Activated naive CD8-positive, alpha-beta T cell treated with anti-CD3 and anti-CD28 coated beads, Interleukin-2, amount 50 U/mL, for 24 hours (primary cell): ENCODE data around the gene ADCY5.

Experiments
- ATAC-seq: fragments of 150-1000 bp; cut with Tn5 transposase; one replicate; pipeline ENCODE4 v1.10.0; 2021
- DNase-seq: peaks from one replicate; pipeline ENCODE4 v3.0.0; 2021
- H3K27ac Mint-ChIP-seq: one replicate; pipeline ENCODE4 v1.8.0; 2021; ENCODE audit warnings: mild to moderate bottlenecking, mixed read lengths
- H3K27me3 Mint-ChIP-seq: one replicate; pipeline ENCODE4 v1.8.0; 2021; ENCODE audit warnings: mixed read lengths
- H3K36me3 Mint-ChIP-seq: one replicate; pipeline ENCODE4 v1.8.0; 2021; ENCODE audit warnings: low read depth, mixed read lengths
- H3K4me1 Mint-ChIP-seq: one replicate; pipeline ENCODE4 v1.8.0; 2021; ENCODE audit warnings: mixed read lengths
- H3K4me3 Mint-ChIP-seq: one replicate; pipeline ENCODE4 v1.8.0; 2021; ENCODE audit warnings: mild to moderate bottlenecking, moderate library complexity, mixed read lengths
- H3K9me3 Mint-ChIP-seq: one replicate; pipeline ENCODE4 v1.8.0; 2021; ENCODE audit warnings: mixed read lengths

ADCY5 gene

GRCh38 chr3:123384256-123384655, 64.6 kb downstream of the ADCY5 start:
- Mint-ChIP-seq H3K27ac (no peak overlapping the region), H3K27me3 (peaks cover 3% of the 10 kb centered on the region), H3K4me3 (no peak overlapping the region), H3K36me3 (no peaks in the 10 kb centered on the region), H3K4me1 (no peaks in the 10 kb centered on the region), H3K9me3 (no peaks in the 10 kb centered on the region)
- no peak for ATAC-seq
- DNase-seq, result no peak

- ATAC-seq (no peak), DNase-seq (no peak)
- Mint-ChIP-seq H3K4me1 (no peaks in the 10 kb centered on the region), H3K9me3 (no peaks in the 10 kb centered on the region), H3K4me3 (no peak overlapping the region), H3K36me3 (no peaks in the 10 kb centered on the region), H3K27me3 (peaks cover 3% of the 10 kb centered on the region), H3K27ac (no peak overlapping the region)
These were observed 65.5 kb downstream of the ADCY5 start for GRCh38 chr3:123383091-123384053.

- ATAC-seq (no peak), DNase-seq (no peak)
- Mint-ChIP-seq H3K27me3 (no peaks in the 10 kb centered on the region), H3K4me1 (no peaks in the 10 kb centered on the region), H3K9me3 (no peaks in the 10 kb centered on the region), H3K4me3 (no peak overlapping the region), H3K36me3 (no peaks in the 10 kb centered on the region), H3K27ac (no peak overlapping the region)
These were observed 68.6 kb downstream of the ADCY5 start for GRCh38 chr3:123380261-123380660.

GRCh38 chr3:123379041-123379830, 69.7 kb downstream of the ADCY5 start:
- H3K9me3 Mint-ChIP-seq, result no peaks in the 10 kb centered on the region
- H3K36me3 Mint-ChIP-seq, result no peaks in the 10 kb centered on the region
- no peaks in the 10 kb centered on the region for H3K4me1 Mint-ChIP-seq
- DNase-seq, result no peak
- no peak overlapping the region for H3K27ac Mint-ChIP-seq
- no peak overlapping the region for H3K4me3 Mint-ChIP-seq
- no peaks in the 10 kb centered on the region for H3K27me3 Mint-ChIP-seq
- no peak for ATAC-seq

GRCh38 chr3:123378409-123378915, 70.4 kb downstream of the ADCY5 start:
- no peak for ATAC-seq
- Mint-ChIP-seq H3K4me3 (no peak overlapping the region), H3K27ac (no peak overlapping the region)

GRCh38 chr3:123377243-123377740, 71.6 kb downstream of the ADCY5 start:
- Mint-ChIP-seq H3K4me3 (no peak overlapping the region), H3K27me3 (peaks cover 3% of the 10 kb centered on the region), H3K9me3 (no peaks in the 10 kb centered on the region), H3K27ac (no peak overlapping the region), H3K36me3 (no peaks in the 10 kb centered on the region), H3K4me1 (no peaks in the 10 kb centered on the region)
- ATAC-seq (no peak), DNase-seq (no peak)

More at GRCh38 chr3:123378409-123378915, 70.4 kb downstream of the ADCY5 start:
- Mint-ChIP-seq H3K36me3 (no peaks in the 10 kb centered on the region), H3K4me1 (no peaks in the 10 kb centered on the region), H3K9me3 (no peaks in the 10 kb centered on the region), H3K27me3 (peaks cover 3% of the 10 kb centered on the region)
- no peak for DNase-seq

GRCh38 chr3:123376451-123377242, 72.2 kb downstream of the ADCY5 start:
- no peak for DNase-seq
- no peaks in the 10 kb centered on the region for H3K36me3 Mint-ChIP-seq
- peaks cover 3% of the 10 kb centered on the region for H3K27me3 Mint-ChIP-seq
- ATAC-seq, result no peak
- no peak overlapping the region for H3K4me3 Mint-ChIP-seq
- no peaks in the 10 kb centered on the region for H3K9me3 Mint-ChIP-seq
- H3K4me1 Mint-ChIP-seq, result no peaks in the 10 kb centered on the region
- H3K27ac Mint-ChIP-seq, result no peak overlapping the region

- no peak overlapping the region for H3K27ac Mint-ChIP-seq
- ATAC-seq (no peak), DNase-seq (no peak)
- H3K4me1 Mint-ChIP-seq, result no peaks in the 10 kb centered on the region
- no peak overlapping the region for H3K4me3 Mint-ChIP-seq
- H3K27me3 Mint-ChIP-seq, result peaks cover 3% of the 10 kb centered on the region
- H3K36me3 Mint-ChIP-seq, result no peaks in the 10 kb centered on the region
- no peaks in the 10 kb centered on the region for H3K9me3 Mint-ChIP-seq
These were observed 73.6 kb downstream of the ADCY5 start for GRCh38 chr3:123375014-123375940.

GRCh38 chr3:123374016-123374415, 74.9 kb downstream of the ADCY5 start:
- Mint-ChIP-seq H3K4me3 (no peak overlapping the region), H3K27me3 (peaks cover 3% of the 10 kb centered on the region), H3K9me3 (no peaks in the 10 kb centered on the region), H3K27ac (no peak overlapping the region), H3K36me3 (no peaks in the 10 kb centered on the region), H3K4me1 (no peaks in the 10 kb centered on the region)
- no peak for ATAC-seq
- no peak for DNase-seq

- no peaks in the 10 kb centered on the region for H3K9me3 Mint-ChIP-seq
- H3K4me3 Mint-ChIP-seq, result no peak overlapping the region
- H3K36me3 Mint-ChIP-seq, result no peaks in the 10 kb centered on the region
- H3K27ac Mint-ChIP-seq, result no peak overlapping the region
- no peak for DNase-seq
- peaks cover 3% of the 10 kb centered on the region for H3K27me3 Mint-ChIP-seq
- no peak for ATAC-seq
- H3K4me1 Mint-ChIP-seq, result no peaks in the 10 kb centered on the region
These were observed 75.4 kb downstream of the ADCY5 start for GRCh38 chr3:123373474-123373987.

GRCh38 chr3:123372686-123373473, 76.0 kb downstream of the ADCY5 start:
- H3K27me3 Mint-ChIP-seq, result peaks cover 3% of the 10 kb centered on the region
- H3K4me3 Mint-ChIP-seq, result no peak overlapping the region
- no peaks in the 10 kb centered on the region for H3K4me1 Mint-ChIP-seq
- no peaks in the 10 kb centered on the region for H3K36me3 Mint-ChIP-seq
- H3K27ac Mint-ChIP-seq, result no peak overlapping the region
- no peak for DNase-seq
- no peaks in the 10 kb centered on the region for H3K9me3 Mint-ChIP-seq
- ATAC-seq, result no peak

GRCh38 chr3:123371859-123372685, 76.8 kb downstream of the ADCY5 start:
- Mint-ChIP-seq H3K36me3 (no peaks in the 10 kb centered on the region), H3K27me3 (peaks cover 3% of the 10 kb centered on the region), H3K9me3 (no peaks in the 10 kb centered on the region), H3K4me1 (no peaks in the 10 kb centered on the region), H3K4me3 (no peak overlapping the region), H3K27ac (no peak overlapping the region)
- no peak for DNase-seq
- no peak for ATAC-seq
